Endothelial cell of umbilical vein (primary cell): ENCODE results near the gene SPSB2. TPM values are rescaled to one million over a fixed set of nuclear protein-coding genes. Genes with fewer than 3 reads are reported as not detected.

Experiments used
- BruUV-seq: library from RNA; stranded (reverse); fragments of 400-500 nt; replicated peaks from 2 replicates; lab custom pipeline; 2021; lab: Mats Ljungman, UMichigan
- CTCF ChIA-PET: fragments of 300-600, 350-600 bp; sonication (Branson Sonifier 250); formaldehyde crosslinking; loops from one replicate; lab custom pipeline; 2021; ENCODE audit warnings: antibody characterized with exemption, inconsistent platforms; lab: Charles Lee
- POLR2A ChIA-PET: fragments of 300-600, 350-600 bp; sonication (Branson Sonifier 250); formaldehyde crosslinking; loops from one replicate; lab custom pipeline; 2021; ENCODE audit warnings: antibody characterized with exemption, inconsistent platforms; lab: Charles Lee
- DNase-seq: peaks from one replicate; pipeline ENCODE4 v3.0.0-alpha.2; 2011; ENCODE audit warnings: low read depth, low spot score
- FAIRE-seq: peaks from 2 replicates; lab custom pipeline; 2011; peaks lifted over from hg19 to GRCh38; lab: Jason Lieb, UNC
- H2AFZ ChIP-seq: 2 replicates; pipeline ENCODE4 v1.6.0; 2012; ENCODE audit warnings: low read depth, low read length, control low read depth, inconsistent platforms
- H3K27ac ChIP-seq: 2 replicates; pipeline ENCODE4 v1.5.1; 2011; ENCODE audit warnings: low read depth, mild to moderate bottlenecking, control low read depth, low read length, moderate library complexity; ENCODE audit not compliant: insufficient read depth
- H3K27me3 ChIP-seq, 2 experiments: 2 replicates each; pipeline versions ENCODE4 v1.6.0 to v1.6.1; 2011; ENCODE audit warnings: low read length in 2 of 2, mixed read lengths in 1 of 2; ENCODE audit not compliant: control insufficient read depth in 2 of 2, insufficient read depth in 2 of 2
- H3K36me3 ChIP-seq, 2 experiments: 2 replicates in 1 of 2; 3 replicates in 1 of 2; pipeline ENCODE4 v1.5.1; 2011; ENCODE audit warnings: low read length in 2 of 2, mild to moderate bottlenecking in 1 of 2, moderate library complexity in 1 of 2; ENCODE audit not compliant: control insufficient read depth in 2 of 2, insufficient read depth in 2 of 2; ENCODE audit errors: extremely low read depth in 1 of 2
- H3K4me1 ChIP-seq: 3 replicates; pipeline ENCODE4 v1.5.1; 2011; ENCODE audit warnings: mild to moderate bottlenecking, low read length; ENCODE audit not compliant: control insufficient read depth, insufficient read depth; ENCODE audit errors: extremely low read depth
- H3K4me2 ChIP-seq: 2 replicates; pipeline ENCODE4 v1.6.1; 2011; ENCODE audit warnings: low read length, control low read depth, mixed read lengths; ENCODE audit not compliant: insufficient read depth
- H3K4me3 ChIP-seq, 3 experiments: fragments of 200-600 bp in 1 of 3; sonication (generic), shearing (Covaris generic) in 1 of 3; replicated peaks in 1 of 3; 2 replicates each; pipeline ENCODE4 v1.5.1; 2011 to 2016; ENCODE audit warnings: control low read depth in 3 of 3, low read length in 3 of 3, mild to moderate bottlenecking in 2 of 3, inconsistent platforms in 1 of 3, low read depth in 1 of 3, moderate library complexity in 1 of 3; ENCODE audit not compliant: insufficient read depth in 1 of 3
- H3K79me2 ChIP-seq: 2 replicates; pipeline ENCODE4 v1.6.0; 2012; ENCODE audit warnings: low read length, inconsistent platforms; ENCODE audit not compliant: control insufficient read depth, insufficient read depth
- H3K9ac ChIP-seq: replicated peaks from 2 replicates; pipeline ENCODE3; 2011; ENCODE audit warnings: low read length, control low read depth; ENCODE audit not compliant: insufficient read depth; ENCODE audit errors: extremely low read depth
- H3K9me1 ChIP-seq: replicated peaks from 3 replicates; pipeline ENCODE4 v1.6.0; 2011; ENCODE audit warnings: mild to moderate bottlenecking, low read length; ENCODE audit not compliant: control insufficient read depth, insufficient read depth; ENCODE audit errors: extremely low read depth
- H3K9me3 ChIP-seq: replicated peaks from 2 replicates; pipeline ENCODE4 v1.5.1; 2012; ENCODE audit warnings: low read length, inconsistent platforms; ENCODE audit not compliant: control insufficient read depth, insufficient read depth
- H4K20me1 ChIP-seq: replicated peaks from 2 replicates; pipeline ENCODE3; 2011; ENCODE audit warnings: mild to moderate bottlenecking, low read length; ENCODE audit not compliant: control insufficient read depth, insufficient read depth; ENCODE audit errors: extremely low read depth
- EZH2 ChIP-seq: IDR thresholded peaks from 2 replicates; pipeline ENCODE4 v1.6.1; 2012; ENCODE audit warnings: borderline replicate concordance, low read depth, mild to moderate bottlenecking, moderate library complexity, low read length, inconsistent platforms; ENCODE audit not compliant: severe bottlenecking
- FOS ChIP-seq: IDR thresholded peaks from 2 replicates; pipeline ENCODE4 v1.6.1; 2011; ENCODE audit warnings: mild to moderate bottlenecking, low read length, moderate library complexity, borderline replicate concordance; ENCODE audit not compliant: insufficient read depth
- GATA2 ChIP-seq: IDR thresholded peaks from 2 replicates; pipeline ENCODE4 v1.7.0; 2011; ENCODE audit warnings: low read depth, mild to moderate bottlenecking, moderate library complexity, mixed read lengths, low read length; ENCODE audit not compliant: insufficient read length, insufficient read depth
- JUN ChIP-seq: IDR thresholded peaks from 2 replicates; pipeline ENCODE4 v1.6.1; 2011; ENCODE audit warnings: borderline replicate concordance, low read depth; ENCODE audit not compliant: insufficient read length, insufficient read depth
- MYC ChIP-seq: IDR thresholded peaks from one replicate; pipeline ENCODE4 v1.6.1; 2011; ENCODE audit warnings: mild to moderate bottlenecking, low read depth, low read length
- POLR2A ChIP-seq: IDR thresholded peaks from 2 replicates; pipeline ENCODE4 v1.6.1; 2012; ENCODE audit warnings: low read depth, mild to moderate bottlenecking, control low read depth, low read length
- POLR2AphosphoS5 ChIP-seq: IDR thresholded peaks from 2 replicates; pipeline ENCODE4 v1.6.1; 2012; ENCODE audit warnings: low read depth, mild to moderate bottlenecking, control low read depth, low read length, moderate library complexity; ENCODE audit not compliant: insufficient read depth
- dilution Hi-C: fragments of 300-500 bp; cut with MboI; formaldehyde crosslinking; loops from one replicate; pipeline ENCODE4 v1.15.0; 2019; ENCODE audit warnings: low sequenced_read_pairs; ENCODE audit not compliant: extremely low pct_ligation_motif_present
- intact Hi-C: fragments of 100-400 bp; cut with micrococcal nuclease; formaldehyde crosslinking; loops from one replicate; pipeline ENCODE4 v1.10.0; 2022
- polyA plus RNA-seq, 4 experiments: library from polyadenylated mRNA; depleted of rRNA in 3 of 4; stranded (reverse) in 3 of 4; unstranded in 1 of 4; fragments of >200 nt; gene quantifications; 2 replicates each; pipeline versions ENCODE4 v1.2.1 to v1.2.3, GENCODE V29; 2011 to 2012; ENCODE audit warnings: missing spikeins in 1 of 4
- total RNA-seq: library from RNA; stranded (reverse); gene quantifications from 2 replicates; pipeline ENCODE4 v1.2.3, GENCODE V29; 2021
- TF ChIP-seq, protein P1 (sequence below): IDR thresholded peaks from 2 replicates; pipeline ENCODE4 v1.6.1; 2011; ENCODE audit not compliant: insufficient read depth, insufficient read length
- TF ChIP-seq, protein P2 (sequence below), 2 donors: IDR thresholded peaks; 1 replicate in 1 of 2; 2 replicates in 1 of 2; pipeline ENCODE4 v1.5.1; 2011; ENCODE audit warnings: low read length in 2 of 2, mild to moderate bottlenecking in 2 of 2, moderate library complexity in 2 of 2, control low read depth in 1 of 2, inconsistent platforms in 1 of 2, low read depth in 1 of 2; ENCODE audit not compliant: insufficient read depth in 1 of 2; ENCODE audit errors: extremely low read depth in 1 of 2

SPSB2 gene
- total and polyA plus RNA-seq, 2 donors (not counting 3 experiments of a cell fraction or from before 2014, with no cell fraction given) = 3.8 to 6.9 TPM

DNA sequence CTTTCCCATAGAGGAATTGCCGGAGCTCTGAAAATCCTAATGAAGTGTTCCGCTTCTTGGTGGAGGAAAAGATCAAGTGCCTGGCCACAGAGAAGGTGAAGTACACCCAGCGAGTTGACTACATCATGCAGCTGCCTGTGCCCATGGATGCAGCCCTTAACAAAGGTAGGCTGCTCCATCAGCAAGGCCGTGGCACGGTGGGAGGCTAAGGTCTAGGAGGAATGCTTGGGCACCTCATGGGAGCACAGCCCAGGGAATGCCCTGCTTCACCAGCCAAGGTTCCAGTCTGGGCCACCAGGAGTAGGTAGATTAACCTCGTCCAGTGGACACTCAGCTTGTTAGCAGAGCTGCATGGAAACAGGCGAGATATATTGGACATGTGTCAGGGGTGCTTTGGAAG is 12.2 kb downstream of the SPSB2 start:
- POLR2A ChIA-PET = no interaction called here
- DNase-seq (no peak), FAIRE-seq (no peak)
- CTCF ChIA-PET = interaction anchor here (1.0 to 1.9 kb wide), 3 partner anchors 8 to 11 kb away, joined by 4 to 7 read pairs (median 5); partner anchors contain the start of gene SPSB2
- dilution Hi-C loops (no loop called here), intact Hi-C loops (no loop called here)
- Histone ChIP-seq H3K27ac (no peak overlapping the region), H3K9me3 (no peaks in the 10 kb centered on the region), H4K20me1 (no peaks in the 10 kb centered on the region), H3K79me2 (no peaks in the 10 kb centered on the region), H3K4me1 (no peaks in the 10 kb centered on the region), H2AFZ (no peak overlapping the region), H3K27me3 (no peaks in the 10 kb centered on the region), H3K36me3 (peaks cover 15 to 69% of the 10 kb centered on the region in 2 experiments), H3K9ac (no peak overlapping the region), H3K4me3 (no peak overlapping the region), H3K4me2 (no peak overlapping the region), H3K9me1 (no peaks in the 10 kb centered on the region)
- BruUV-seq = no TSS peak
- TF ChIP-seq, protein P1, sequence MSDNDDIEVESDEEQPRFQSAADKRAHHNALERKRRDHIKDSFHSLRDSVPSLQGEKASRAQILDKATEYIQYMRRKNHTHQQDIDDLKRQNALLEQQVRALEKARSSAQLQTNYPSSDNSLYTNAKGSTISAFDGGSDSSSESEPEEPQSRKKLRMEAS = no peak
- TF ChIP-seq GATA2 = no peak
- TF ChIP-seq EZH2 = no peak
- no peak for TF ChIP-seq JUN
- TF ChIP-seq, protein P2, sequence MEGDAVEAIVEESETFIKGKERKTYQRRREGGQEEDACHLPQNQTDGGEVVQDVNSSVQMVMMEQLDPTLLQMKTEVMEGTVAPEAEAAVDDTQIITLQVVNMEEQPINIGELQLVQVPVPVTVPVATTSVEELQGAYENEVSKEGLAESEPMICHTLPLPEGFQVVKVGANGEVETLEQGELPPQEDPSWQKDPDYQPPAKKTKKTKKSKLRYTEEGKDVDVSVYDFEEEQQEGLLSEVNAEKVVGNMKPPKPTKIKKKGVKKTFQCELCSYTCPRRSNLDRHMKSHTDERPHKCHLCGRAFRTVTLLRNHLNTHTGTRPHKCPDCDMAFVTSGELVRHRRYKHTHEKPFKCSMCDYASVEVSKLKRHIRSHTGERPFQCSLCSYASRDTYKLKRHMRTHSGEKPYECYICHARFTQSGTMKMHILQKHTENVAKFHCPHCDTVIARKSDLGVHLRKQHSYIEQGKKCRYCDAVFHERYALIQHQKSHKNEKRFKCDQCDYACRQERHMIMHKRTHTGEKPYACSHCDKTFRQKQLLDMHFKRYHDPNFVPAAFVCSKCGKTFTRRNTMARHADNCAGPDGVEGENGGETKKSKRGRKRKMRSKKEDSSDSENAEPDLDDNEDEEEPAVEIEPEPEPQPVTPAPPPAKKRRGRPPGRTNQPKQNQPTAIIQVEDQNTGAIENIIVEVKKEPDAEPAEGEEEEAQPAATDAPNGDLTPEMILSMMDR (IDR thresholded peaks at IDR 0.05; ENCODE audit: extremely low read depth in 1 of 2, insufficient read depth in 1 of 2, low read depth in 1 of 2, low read length in 2 of 2) = no peak

DNA sequence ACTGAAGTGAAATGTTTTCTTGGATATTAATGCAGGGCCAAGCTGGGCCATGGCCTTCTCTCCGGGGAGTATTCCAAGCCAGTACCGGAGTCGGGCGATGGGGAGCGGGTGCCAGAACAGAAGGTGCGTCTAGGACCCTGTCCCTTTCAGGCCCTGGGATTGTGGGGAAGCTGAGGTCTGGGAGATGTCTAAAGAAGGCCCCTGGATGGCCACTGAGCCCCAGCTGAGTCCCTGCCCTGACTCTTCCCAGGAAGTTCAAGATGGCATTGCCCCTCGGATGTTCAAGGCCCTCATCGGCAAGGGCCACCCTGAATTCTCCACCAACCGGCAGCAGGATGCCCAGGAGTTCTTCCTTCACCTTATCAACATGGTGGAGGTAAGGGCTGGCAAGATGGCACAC is 13.0 kb downstream of the SPSB2 start:
- no peaks in the 10 kb centered on the region for H3K9me3 ChIP-seq
- no peak overlapping the region for H2AFZ ChIP-seq
- peaks cover under 1% of the 10 kb centered on the region for H3K79me2 ChIP-seq
- BruUV-seq = no TSS peak
- CTCF ChIA-PET = interaction anchor here (1.9 kb wide), 1 partner anchor 9 kb away, joined by 7 read pairs; no protein-coding TSS in a partner anchor
- no peak overlapping the region for H3K9ac ChIP-seq
- FAIRE-seq = no peak
- H4K20me1 ChIP-seq = no peaks in the 10 kb centered on the region
- no peaks in the 10 kb centered on the region for H3K4me1 ChIP-seq
- no peak overlapping the region for H3K4me2 ChIP-seq
- no peak overlapping the region for H3K4me3 ChIP-seq
- POLR2A ChIA-PET = no interaction called here
- peaks cover 18 to 68% of the 10 kb centered on the region in 2 experiments for H3K36me3 ChIP-seq
- TF ChIP-seq JUN = no peak
- TF ChIP-seq POLR2A = no peak
- TF ChIP-seq, protein P2 (IDR thresholded peaks at IDR 0.05; ENCODE audit: extremely low read depth in 1 of 2, insufficient read depth in 1 of 2, low read depth in 1 of 2, low read length in 2 of 2) = no peak
- TF ChIP-seq, protein P1 = no peak
- TF ChIP-seq FOS = no peak
- no peak for TF ChIP-seq POLR2AphosphoS5
- TF ChIP-seq MYC = no peak
- no peak for TF ChIP-seq GATA2
- no peak for TF ChIP-seq EZH2
- no peak for DNase-seq
- no peaks in the 10 kb centered on the region for H3K27me3 ChIP-seq
- intact Hi-C loops = no loop called here
- H3K9me1 ChIP-seq = no peaks in the 10 kb centered on the region
- dilution Hi-C loops = no loop called here
- no peak overlapping the region for H3K27ac ChIP-seq
